ENCODE results near the gene CABLES2.
"Not testable (repeated sequence)": the region's sequence is repeated elsewhere in the genome, so short reads cannot be mapped to it uniquely, and the experiment has no call there.

Gene CABLES2

DNA sequence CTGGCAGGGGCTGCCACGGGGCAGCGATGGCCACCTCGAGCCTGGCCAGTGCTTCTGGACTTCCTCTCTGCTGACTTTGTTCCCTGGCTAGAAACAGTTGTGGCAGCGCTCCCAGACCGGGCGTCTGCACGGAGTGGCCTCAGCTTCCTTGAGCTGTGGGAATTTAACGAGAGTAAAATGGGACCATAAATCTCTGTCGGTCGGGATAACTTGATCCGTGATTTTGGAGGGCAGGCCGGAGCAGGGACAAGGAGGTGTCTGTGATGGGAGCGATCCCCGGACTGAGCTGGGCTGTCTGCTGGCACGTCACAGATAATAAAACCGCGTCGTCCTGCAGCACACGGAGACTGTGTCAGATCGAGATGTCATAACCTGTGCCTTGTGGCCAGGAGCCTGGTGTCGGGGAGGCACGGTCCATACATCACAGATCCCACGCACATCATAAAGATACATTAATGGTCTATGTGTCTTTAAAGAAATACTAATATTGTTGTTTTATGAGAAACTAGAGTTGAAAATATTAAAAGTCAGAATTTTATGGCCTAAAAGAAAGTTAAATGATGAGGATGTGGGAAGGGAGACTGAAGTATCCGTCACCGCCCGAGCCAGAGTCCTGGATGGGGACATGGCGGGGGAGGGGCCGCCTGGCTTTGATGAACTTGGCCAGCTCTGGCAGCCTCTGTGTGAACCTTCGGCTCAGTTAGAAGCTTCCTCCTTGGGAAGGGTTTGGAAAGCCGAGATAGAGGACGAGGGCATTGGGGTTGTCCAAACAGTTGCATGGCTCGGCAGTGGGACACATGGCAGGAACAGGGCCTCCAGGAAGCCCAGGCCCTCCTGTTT, 26.8 kb upstream of the CABLES2 start:
- WGBS, 2 experiments (ENCODE audit: insufficient coverage in 2 of 2) = 86 to 94% methylated on average over 24 to 25 of the region's 32 CpGs
- Histone ChIP-seq H3K27ac (ENCODE audit: low read depth, low read length, severe bottlenecking) (no peak overlapping the region), H3K4me3 (ENCODE audit: extremely low read depth, insufficient read depth, low read length, poor library complexity, severe bottlenecking) (no peak overlapping the region), H3K4me1 (ENCODE audit: control insufficient read depth, insufficient read depth, low read length, poor library complexity, severe bottlenecking) (no peaks in the 10 kb centered on the region), H3K36me3 (ENCODE audit: control insufficient read depth, insufficient read depth, low read length) (no peaks in the 10 kb centered on the region), H3K9me3 (ENCODE audit: control insufficient read depth, low read length) (no peaks in the 10 kb centered on the region)

DNA sequence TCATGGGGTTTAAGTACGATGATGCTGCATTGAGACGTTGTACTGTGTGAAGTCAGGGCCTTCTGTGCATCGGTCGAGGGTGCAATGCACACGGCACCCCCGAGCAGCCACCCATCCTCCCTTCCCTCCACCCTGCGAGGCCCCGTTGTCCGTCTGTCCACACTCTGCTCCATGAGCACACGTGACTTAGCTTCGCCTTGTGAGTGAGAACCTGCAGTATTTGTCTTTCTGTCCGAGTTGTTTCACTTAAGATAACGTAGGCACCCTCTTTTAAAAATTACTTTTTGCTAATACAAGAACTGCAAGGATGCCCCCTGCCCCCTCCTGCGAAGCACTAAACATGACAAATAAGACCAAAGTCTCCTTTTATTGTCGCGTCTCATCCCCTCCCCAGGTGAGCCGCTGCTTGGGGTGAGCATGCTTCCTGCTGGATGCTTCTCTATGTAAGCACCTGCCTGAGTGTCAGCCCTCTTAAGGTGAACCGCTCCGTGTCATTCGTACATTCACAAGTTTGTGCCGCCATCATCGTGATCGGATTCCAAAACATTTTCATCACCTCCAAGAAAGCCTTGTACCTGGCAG, 23.9 kb upstream of the CABLES2 start:
- Histone ChIP-seq H3K4me3 (ENCODE audit: extremely low read depth, insufficient read depth, low read length, poor library complexity, severe bottlenecking) (no peak overlapping the region), H3K4me1 (ENCODE audit: control insufficient read depth, insufficient read depth, low read length, poor library complexity, severe bottlenecking) (peaks cover 4% of the 10 kb centered on the region), H3K9me3 (ENCODE audit: control insufficient read depth, low read length) (no peaks in the 10 kb centered on the region), H3K27ac (ENCODE audit: low read depth, low read length, severe bottlenecking) (no peak overlapping the region), H3K36me3 (ENCODE audit: control insufficient read depth, insufficient read depth, low read length) (no peaks in the 10 kb centered on the region)
- WGBS, 2 experiments (ENCODE audit: insufficient coverage in 2 of 2) = 74 to 77% methylated on average over 22 of the region's 23 CpGs

- 79 to 85% methylated on average over 4 to 8 of the region's 10 CpGs for WGBS, 2 experiments (ENCODE audit: insufficient coverage in 2 of 2)
- Histone ChIP-seq H3K9me3 (ENCODE audit: control insufficient read depth, low read length) (no peaks in the 10 kb centered on the region), H3K27ac (ENCODE audit: low read depth, low read length, severe bottlenecking) (no peak overlapping the region), H3K4me1 (ENCODE audit: control insufficient read depth, insufficient read depth, low read length, poor library complexity, severe bottlenecking) (peaks cover 4% of the 10 kb centered on the region), H3K4me3 (ENCODE audit: extremely low read depth, insufficient read depth, low read length, poor library complexity, severe bottlenecking) (no peak overlapping the region), H3K36me3 (ENCODE audit: control insufficient read depth, insufficient read depth, low read length) (no peaks in the 10 kb centered on the region)
These were observed 23.3 kb upstream of the CABLES2 start for GRCh38 chr20:62430311-62430853.

DNA sequence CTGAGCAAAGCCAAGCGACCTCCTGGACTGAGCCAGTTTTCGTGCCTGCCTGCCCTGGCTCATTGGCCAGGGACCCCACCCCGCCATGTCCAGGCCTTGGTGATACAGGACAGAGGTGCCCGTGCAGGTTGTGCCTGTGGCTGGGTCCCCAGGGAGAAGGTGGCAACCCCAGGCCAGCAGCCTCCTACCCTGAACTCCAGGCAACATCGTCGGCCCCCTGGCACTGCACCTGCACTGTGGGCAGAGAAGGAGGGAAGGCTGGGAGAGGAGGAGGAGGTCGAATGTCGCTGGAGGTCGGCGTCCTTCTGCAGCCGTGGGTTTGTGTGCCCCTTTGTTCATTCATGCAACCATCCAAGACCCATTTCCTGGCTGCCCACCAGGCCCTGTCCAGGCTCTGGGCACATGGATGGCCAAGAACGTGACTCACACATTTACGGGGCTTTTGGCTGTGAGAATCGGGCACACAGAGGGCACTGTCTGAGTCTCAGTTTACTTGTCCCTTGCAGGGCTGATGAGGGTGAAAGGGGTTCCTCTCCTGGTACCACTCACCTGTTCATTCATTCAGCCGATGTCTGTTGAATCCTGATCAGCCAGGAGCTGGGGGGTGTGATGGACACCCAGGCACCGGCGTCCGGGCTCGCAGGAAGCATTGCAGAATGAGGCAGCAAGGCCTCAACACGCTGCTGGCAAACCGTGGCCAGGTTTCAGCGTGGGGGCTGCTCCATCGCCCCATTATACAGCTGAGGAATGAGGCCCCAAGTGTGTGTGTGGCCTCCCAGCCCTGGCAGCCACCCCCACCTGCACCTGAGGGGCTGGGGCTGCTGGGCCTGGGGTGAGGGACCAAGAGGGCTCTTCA, 22.6 kb upstream of the CABLES2 start:
- Histone ChIP-seq H3K4me3 (ENCODE audit: extremely low read depth, insufficient read depth, low read length, poor library complexity, severe bottlenecking) (no peak overlapping the region), H3K4me1 (ENCODE audit: control insufficient read depth, insufficient read depth, low read length, poor library complexity, severe bottlenecking) (peaks cover 4% of the 10 kb centered on the region), H3K27ac (ENCODE audit: low read depth, low read length, severe bottlenecking) (no peak overlapping the region), H3K36me3 (ENCODE audit: control insufficient read depth, insufficient read depth, low read length) (no peaks in the 10 kb centered on the region), H3K9me3 (ENCODE audit: control insufficient read depth, low read length) (no peaks in the 10 kb centered on the region)
- 93% methylated on average over 21 of the region's 23 CpGs for WGBS, 2 experiments (ENCODE audit: insufficient coverage in 2 of 2)

DNA sequence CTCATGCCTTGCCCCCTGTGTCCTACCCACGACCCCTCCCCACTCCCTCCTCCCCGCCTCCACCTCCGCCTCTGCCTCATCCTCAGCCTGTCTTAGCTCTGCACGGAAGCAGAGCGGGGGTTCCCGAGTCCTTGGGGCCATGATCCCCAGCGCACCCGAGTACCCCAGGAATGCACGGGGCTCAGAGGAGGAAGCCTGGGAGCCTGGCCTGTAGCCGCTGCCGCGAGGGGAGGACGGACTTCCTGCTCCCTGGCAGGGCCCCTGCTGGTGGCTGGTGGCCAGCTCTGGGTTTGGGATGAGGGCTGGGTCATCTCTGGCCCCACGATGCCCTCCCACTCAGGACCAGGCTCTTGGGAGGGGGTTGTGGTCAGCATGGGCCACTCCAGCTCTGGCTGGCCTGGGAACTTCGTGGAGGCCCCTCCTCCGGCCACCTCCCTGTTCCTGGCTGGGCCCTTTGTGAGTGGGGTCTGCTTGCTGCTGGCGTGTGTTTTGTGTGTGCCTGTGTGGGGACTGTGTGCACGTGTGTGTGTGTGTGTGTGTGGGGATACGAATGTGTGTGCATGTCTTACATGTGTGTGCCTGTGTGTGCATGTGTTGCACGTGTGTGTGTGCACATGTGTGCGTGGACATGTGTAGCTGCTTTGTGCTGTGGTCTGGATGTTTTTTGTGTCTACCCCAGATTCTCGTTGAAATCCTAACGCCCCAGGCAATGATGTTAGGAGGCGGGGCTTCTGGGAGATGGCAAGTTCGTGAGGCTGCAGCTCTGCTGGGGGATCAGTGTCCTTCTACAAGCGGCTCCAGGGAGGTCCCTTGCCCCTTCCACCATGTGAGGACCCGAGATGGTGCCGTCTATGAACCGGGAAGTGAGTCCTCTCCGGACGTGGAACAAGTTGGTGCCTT, 21.6 kb upstream of the CABLES2 start:
- WGBS, 2 experiments (ENCODE audit: insufficient coverage in 2 of 2) = 83% methylated on average over 22 to 27 of the region's 31 CpGs
- Histone ChIP-seq H3K9me3 (ENCODE audit: control insufficient read depth, low read length) (no peaks in the 10 kb centered on the region), H3K36me3 (ENCODE audit: control insufficient read depth, insufficient read depth, low read length) (no peaks in the 10 kb centered on the region), H3K4me3 (ENCODE audit: extremely low read depth, insufficient read depth, low read length, poor library complexity, severe bottlenecking) (no peak overlapping the region), H3K4me1 (ENCODE audit: control insufficient read depth, insufficient read depth, low read length, poor library complexity, severe bottlenecking) (peaks cover 4% of the 10 kb centered on the region), H3K27ac (ENCODE audit: low read depth, low read length, severe bottlenecking) (no peak overlapping the region)

- Histone ChIP-seq H3K9me3 (ENCODE audit: control insufficient read depth, low read length) (no peaks in the 10 kb centered on the region), H3K4me1 (ENCODE audit: control insufficient read depth, insufficient read depth, low read length, poor library complexity, severe bottlenecking) (peaks cover 4% of the 10 kb centered on the region), H3K4me3 (ENCODE audit: extremely low read depth, insufficient read depth, low read length, poor library complexity, severe bottlenecking) (no peak overlapping the region), H3K36me3 (ENCODE audit: control insufficient read depth, insufficient read depth, low read length) (no peaks in the 10 kb centered on the region), H3K27ac (ENCODE audit: low read depth, low read length, severe bottlenecking) (no peak overlapping the region)
- 93 to 95% methylated on average over 7 to 9 of the region's 10 CpGs for WGBS, 2 experiments (ENCODE audit: insufficient coverage in 2 of 2)
These were observed 20.9 kb upstream of the CABLES2 start for GRCh38 chr20:62428002-62428372.

DNA sequence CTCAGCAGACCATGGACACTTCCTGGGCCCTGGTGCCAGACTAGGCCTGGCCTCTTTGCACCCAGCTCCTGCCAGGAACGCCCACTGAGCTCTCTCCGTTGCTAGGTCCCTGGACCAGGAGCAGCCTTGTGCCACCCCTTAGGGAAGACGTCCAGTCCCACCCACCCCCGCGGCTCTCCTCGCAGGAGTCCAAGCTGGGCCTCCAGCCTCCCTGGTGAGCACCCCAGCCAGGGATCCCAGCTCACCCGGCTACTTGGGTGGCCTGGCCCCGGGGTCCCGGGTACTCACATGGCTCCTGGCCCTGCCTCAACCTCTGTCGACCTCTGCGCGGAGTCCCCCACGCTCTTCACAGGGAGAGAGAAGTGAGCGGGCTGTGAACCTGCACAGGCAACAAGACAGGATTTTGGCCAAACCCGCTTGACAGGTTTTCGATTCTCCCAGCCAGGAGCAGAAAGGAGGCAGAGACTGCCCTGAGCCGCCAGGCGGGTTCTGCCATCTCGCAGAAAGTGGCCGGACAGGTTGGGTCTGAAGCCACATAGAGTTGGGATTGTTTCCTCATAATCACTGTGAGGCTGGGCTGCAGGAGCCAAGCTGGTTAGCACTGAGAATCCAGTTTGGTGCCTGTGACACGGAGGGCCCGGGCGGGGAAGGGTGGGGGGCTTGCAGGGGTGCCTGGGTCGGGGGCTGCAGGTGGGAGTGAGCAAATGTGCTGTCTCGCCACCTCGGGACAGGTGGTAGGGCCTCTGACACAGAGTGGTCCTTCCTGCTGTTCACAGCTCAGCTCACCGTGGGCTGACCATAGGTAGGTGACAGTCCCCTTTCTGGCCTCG, 20.3 kb upstream of the CABLES2 start, which contains the start of gene RBBP8NL:
RBBP8NL (minus strand) TSS at position 368 of the 830 bp plus-strand sequence. CDS start 7,892 bp downstream, outside the sequence.
- 84 to 89% methylated on average over 25 to 26 of the region's 28 CpGs for WGBS, 2 experiments (ENCODE audit: insufficient coverage in 2 of 2)
- Histone ChIP-seq H3K9me3 (ENCODE audit: control insufficient read depth, low read length) (no peaks in the 10 kb centered on the region), H3K27ac (ENCODE audit: low read depth, low read length, severe bottlenecking) (no peak within 1 kb of the TSS), H3K36me3 (ENCODE audit: control insufficient read depth, insufficient read depth, low read length) (no peaks in the 10 kb centered on the region), H3K4me1 (ENCODE audit: control insufficient read depth, insufficient read depth, low read length, poor library complexity, severe bottlenecking) (peaks cover 4% of the 10 kb centered on the region), H3K4me3 (ENCODE audit: extremely low read depth, insufficient read depth, low read length, poor library complexity, severe bottlenecking) (no peak within 1 kb of the TSS)

DNA sequence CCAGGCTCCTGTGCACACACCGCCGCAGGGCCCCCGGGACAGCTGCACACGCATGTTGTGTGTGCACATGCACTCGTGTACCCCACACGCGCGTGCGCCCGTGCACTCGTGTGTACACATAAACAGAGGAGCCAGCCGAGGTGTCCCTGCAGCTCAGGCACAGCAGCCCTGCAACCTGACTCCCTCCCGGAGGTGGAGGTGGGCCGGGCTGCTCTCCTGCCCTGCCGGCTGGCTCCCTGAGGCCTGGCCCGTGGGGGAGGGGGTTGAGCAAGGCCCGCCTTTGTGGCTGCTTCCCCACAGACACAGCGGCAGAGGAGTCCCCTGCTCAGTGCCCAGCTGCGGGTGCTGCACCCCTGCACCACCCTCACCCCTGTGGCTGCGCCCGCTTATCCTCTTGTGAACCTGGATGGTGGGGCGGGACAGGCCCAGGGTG, 19.6 kb upstream of the CABLES2 start:
- no peaks in the 10 kb centered on the region for H3K36me3 ChIP-seq (ENCODE audit: control insufficient read depth, insufficient read depth, low read length)
- peaks cover 4% of the 10 kb centered on the region for H3K4me1 ChIP-seq (ENCODE audit: control insufficient read depth, insufficient read depth, low read length, poor library complexity, severe bottlenecking)
- H3K27ac ChIP-seq (ENCODE audit: low read depth, low read length, severe bottlenecking) = no peak overlapping the region
- no peak overlapping the region for H3K4me3 ChIP-seq (ENCODE audit: extremely low read depth, insufficient read depth, low read length, poor library complexity, severe bottlenecking)
- 63 to 77% methylated on average over 16 to 18 of the region's 22 CpGs for WGBS, 2 experiments (ENCODE audit: insufficient coverage in 2 of 2)
- no peaks in the 10 kb centered on the region for H3K9me3 ChIP-seq (ENCODE audit: control insufficient read depth, low read length)

DNA sequence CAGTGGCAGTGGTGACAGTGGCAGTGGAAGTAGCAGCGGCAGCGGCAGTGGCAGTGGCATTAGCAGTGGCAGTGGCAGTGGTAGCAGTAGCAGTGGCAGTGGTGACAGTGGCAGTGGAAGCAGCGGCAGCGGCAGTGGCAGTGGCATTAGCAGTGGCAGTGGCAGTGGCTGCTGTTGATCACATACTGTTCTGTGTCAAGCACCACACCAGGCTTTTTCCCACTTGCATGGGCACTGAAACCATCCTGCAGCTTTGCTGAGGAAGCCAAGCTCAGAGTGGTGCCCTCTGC, 18.9 kb upstream of the CABLES2 start:
- H3K36me3 ChIP-seq (ENCODE audit: control insufficient read depth, insufficient read depth, low read length); H3K27ac ChIP-seq (ENCODE audit: low read depth, low read length, severe bottlenecking); H3K4me1 ChIP-seq (ENCODE audit: control insufficient read depth, insufficient read depth, low read length, poor library complexity, severe bottlenecking); H3K4me3 ChIP-seq (ENCODE audit: extremely low read depth, insufficient read depth, low read length, poor library complexity, severe bottlenecking); H3K9me3 ChIP-seq (ENCODE audit: control insufficient read depth, low read length): not testable (repeated sequence)
- WGBS, 2 experiments (ENCODE audit: insufficient coverage in 2 of 2) = 97 to 100% methylated on average over 3 to 4 of the region's 4 CpGs
